SJCRH30 (cell line): ENCODE data around the gene ASB13. TPM values are rescaled to one million over a fixed set of nuclear protein-coding genes. Genes with fewer than 3 reads are reported as not detected.
"Not testable (repeated sequence)": the region's sequence is repeated elsewhere in the genome, so short reads cannot be mapped to it uniquely, and the experiment has no call there.

Source experiments
- DNase-seq, 2 experiments: peaks; one replicate each; pipeline ENCODE4 v3.0.0-alpha.2; 2015 to 2020
- H3K27ac ChIP-seq: fragments of 250-450 bp; sonication (Bioruptor Pico); 2 replicates; pipeline ENCODE4 v1.5.1; 2020; ENCODE audit warnings: mild to moderate bottlenecking, moderate library complexity
- H3K27me3 ChIP-seq: fragments of 250-450 bp; sonication (Bioruptor Pico); 2 replicates; pipeline ENCODE4 v1.5.1; 2020; ENCODE audit warnings: mild to moderate bottlenecking, moderate library complexity
- H3K36me3 ChIP-seq: fragments of 250-450 bp; sonication (Bioruptor Pico); 2 replicates; pipeline ENCODE4 v1.5.1; 2020; ENCODE audit warnings: mild to moderate bottlenecking, moderate library complexity
- H3K4me1 ChIP-seq: fragments of 250-450 bp; sonication (Bioruptor Pico); 2 replicates; pipeline ENCODE4 v1.5.1; 2020; ENCODE audit warnings: mild to moderate bottlenecking, moderate library complexity
- H3K4me3 ChIP-seq: fragments of 250-450 bp; sonication (Bioruptor Pico); 2 replicates; pipeline ENCODE4 v1.5.1; 2020; ENCODE audit warnings: mild to moderate bottlenecking, moderate library complexity
- H3K9me3 ChIP-seq: fragments of 250-450 bp; sonication (Bioruptor Pico); replicated peaks from 2 replicates; pipeline ENCODE4 v1.5.1; 2020; ENCODE audit warnings: mild to moderate bottlenecking, moderate library complexity
- total RNA-seq: library from RNA; depleted of rRNA; stranded (reverse); fragments of >200 nt; shearing (Covaris generic); gene quantifications from 2 replicates; pipeline ENCODE4 v1.2.3, GENCODE V29; 2014

ASB13 gene
- total RNA-seq, 1 experiment from 2014 or later, result 1.3 TPM

GRCh38 chr10:5627486-5628044, 38.8 kb downstream of the ASB13 start:
- no peaks in the 10 kb centered on the region for H3K36me3 ChIP-seq
- no peak overlapping the region for H3K27ac ChIP-seq
- H3K4me1 ChIP-seq, result peaks cover 19% of the 10 kb centered on the region
- no peaks in the 10 kb centered on the region for H3K27me3 ChIP-seq
- H3K4me3 ChIP-seq, result no peak overlapping the region
- DNase-seq, result no peak
- no peaks in the 10 kb centered on the region for H3K9me3 ChIP-seq

- peak; percentile 65 to 78 for DNase-seq
- Histone ChIP-seq H3K27me3 (no peaks in the 10 kb centered on the region), H3K27ac (peak overlapping the region; percentile 86), H3K36me3 (no peaks in the 10 kb centered on the region), H3K9me3 (no peaks in the 10 kb centered on the region), H3K4me3 (peak overlapping the region; percentile 12), H3K4me1 (peaks cover 19% of the 10 kb centered on the region)
These were observed 40.2 kb downstream of the ASB13 start for GRCh38 chr10:5625992-5626777.

GRCh38 chr10:5624701-5625100, 41.7 kb downstream of the ASB13 start:
- Histone ChIP-seq H3K27me3 (no peaks in the 10 kb centered on the region), H3K4me3 (no peak overlapping the region), H3K9me3 (no peaks in the 10 kb centered on the region), H3K4me1 (peaks cover 26% of the 10 kb centered on the region), H3K36me3 (no peaks in the 10 kb centered on the region), H3K27ac (no peak overlapping the region)
- DNase-seq, result no peak

DNA sequence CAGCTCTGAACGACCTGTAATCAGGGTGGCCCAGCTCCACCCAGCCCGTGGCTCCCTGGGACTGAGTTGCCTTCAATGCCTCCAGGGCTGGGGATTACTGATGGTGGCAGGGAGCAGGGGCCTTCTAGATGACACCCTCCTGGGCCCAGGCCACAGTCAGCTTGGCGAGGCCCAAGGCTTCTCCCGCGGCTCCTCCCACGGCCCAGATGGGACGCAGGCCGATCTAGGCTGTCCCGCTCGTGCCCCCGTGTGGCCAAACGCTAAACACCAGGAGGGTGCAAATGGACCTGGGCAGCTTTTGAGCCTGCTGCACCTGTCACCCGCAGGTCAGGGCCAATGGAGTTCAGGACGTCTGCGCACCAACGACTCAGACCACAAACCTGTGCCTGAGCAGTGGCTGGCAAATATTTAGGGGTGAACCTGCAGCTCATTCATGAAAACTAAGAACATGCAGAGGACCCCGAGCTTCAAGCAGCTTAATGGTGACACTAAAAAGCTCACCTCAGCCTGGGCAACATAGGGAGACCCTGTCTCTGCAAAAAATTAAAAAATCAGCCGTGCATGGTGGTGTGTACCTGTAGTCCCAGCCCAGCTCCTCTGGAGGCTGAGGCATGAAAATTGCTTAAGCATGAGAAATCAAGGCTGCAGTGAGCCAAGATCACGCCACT, 43.2 kb downstream of the ASB13 start:
- peaks cover 41% of the 10 kb centered on the region for H3K4me1 ChIP-seq
- peak; percentile 88 to 91 for DNase-seq
- no peaks in the 10 kb centered on the region for H3K36me3 ChIP-seq
- H3K4me3 ChIP-seq, result no peak overlapping the region
- no peaks in the 10 kb centered on the region for H3K27me3 ChIP-seq
- no peaks in the 10 kb centered on the region for H3K9me3 ChIP-seq
- no peak overlapping the region for H3K27ac ChIP-seq

- no peaks in the 10 kb centered on the region for H3K27me3 ChIP-seq
- no peaks in the 10 kb centered on the region for H3K9me3 ChIP-seq
- H3K4me1 ChIP-seq, result peaks cover 47% of the 10 kb centered on the region
- DNase-seq, result no peak
- no peaks in the 10 kb centered on the region for H3K36me3 ChIP-seq
- no peak overlapping the region for H3K27ac ChIP-seq
- H3K4me3 ChIP-seq, result no peak overlapping the region
These were observed 44.0 kb downstream of the ASB13 start for GRCh38 chr10:5622186-5622960.

DNA sequence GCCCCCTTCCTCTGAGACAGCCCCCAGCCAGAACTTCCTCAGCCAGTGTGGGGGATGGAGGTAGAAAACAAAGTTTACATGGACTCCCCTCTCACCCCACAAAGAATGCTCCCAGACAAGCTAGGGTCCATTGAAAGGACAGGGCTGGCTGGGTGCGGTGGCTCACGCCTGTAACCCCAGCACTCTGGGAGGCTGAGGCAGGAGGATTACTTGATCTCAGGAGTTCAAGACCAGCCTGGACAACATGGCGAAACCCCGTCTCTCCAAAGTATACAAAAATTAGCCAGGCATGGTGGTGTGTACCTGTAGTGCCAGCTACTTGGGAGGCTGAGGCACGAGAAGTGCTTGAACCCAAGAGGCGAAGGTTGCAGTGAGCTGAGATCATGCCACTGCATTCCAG, 45.0 kb downstream of the ASB13 start:
- not testable (repeated sequence) for H3K36me3 ChIP-seq, H3K27me3 ChIP-seq, H3K4me3 ChIP-seq, H3K9me3 ChIP-seq, DNase-seq, H3K27ac ChIP-seq
- H3K4me1 ChIP-seq, result peaks cover 44% of the 10 kb centered on the region

- peaks cover 42% of the 10 kb centered on the region for H3K4me1 ChIP-seq
These were observed 45.4 kb downstream of the ASB13 start for GRCh38 chr10:5620966-5621365.

DNA sequence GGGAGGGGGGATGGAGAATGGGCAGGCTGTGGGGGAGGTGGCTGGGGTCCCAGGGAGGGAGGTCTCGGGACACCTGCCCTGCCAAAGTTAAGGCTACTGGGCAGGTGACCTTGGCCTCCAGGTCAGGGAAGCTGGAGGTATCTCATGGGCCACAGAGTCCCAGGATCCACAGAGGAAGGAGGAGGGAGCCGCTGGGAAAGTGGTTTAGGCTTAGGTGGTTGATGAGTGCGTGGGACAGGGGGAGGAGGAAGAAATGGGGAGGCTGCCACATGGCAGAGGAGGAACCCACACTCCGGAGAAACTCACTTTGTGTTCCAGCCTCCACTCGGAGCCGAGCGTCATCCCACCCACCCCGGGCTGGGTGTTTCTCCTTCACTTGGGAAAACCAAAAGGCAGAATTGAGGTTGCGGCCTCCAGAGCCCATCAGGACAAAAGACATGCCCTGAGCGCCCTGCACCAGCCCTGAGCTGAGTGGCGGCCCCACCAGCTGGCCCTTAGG, 46.1 kb downstream of the ASB13 start:
- Histone ChIP-seq H3K27me3 (no peaks in the 10 kb centered on the region), H3K4me1 (peaks cover 44% of the 10 kb centered on the region), H3K4me3 (no peak overlapping the region), H3K9me3 (no peaks in the 10 kb centered on the region), H3K36me3 (no peaks in the 10 kb centered on the region), H3K27ac (peak overlapping the region; percentile 49)
- DNase-seq, result no peak

More at GRCh38 chr10:5620966-5621365, 45.4 kb downstream of the ASB13 start:
- no peak overlapping the region for H3K27ac ChIP-seq
- no peaks in the 10 kb centered on the region for H3K9me3 ChIP-seq
- no peak overlapping the region for H3K4me3 ChIP-seq
- DNase-seq, result no peak
- no peaks in the 10 kb centered on the region for H3K27me3 ChIP-seq
- H3K36me3 ChIP-seq, result no peaks in the 10 kb centered on the region

GRCh38 chr10:5619362-5620211, 46.8 kb downstream of the ASB13 start:
- Histone ChIP-seq H3K27ac (peak overlapping the region; percentile 49), H3K27me3 (no peaks in the 10 kb centered on the region), H3K36me3 (no peaks in the 10 kb centered on the region), H3K9me3 (no peaks in the 10 kb centered on the region), H3K4me3 (no peak overlapping the region), H3K4me1 (peaks cover 51% of the 10 kb centered on the region)
- peak; percentile 41 to 62 for DNase-seq

DNA sequence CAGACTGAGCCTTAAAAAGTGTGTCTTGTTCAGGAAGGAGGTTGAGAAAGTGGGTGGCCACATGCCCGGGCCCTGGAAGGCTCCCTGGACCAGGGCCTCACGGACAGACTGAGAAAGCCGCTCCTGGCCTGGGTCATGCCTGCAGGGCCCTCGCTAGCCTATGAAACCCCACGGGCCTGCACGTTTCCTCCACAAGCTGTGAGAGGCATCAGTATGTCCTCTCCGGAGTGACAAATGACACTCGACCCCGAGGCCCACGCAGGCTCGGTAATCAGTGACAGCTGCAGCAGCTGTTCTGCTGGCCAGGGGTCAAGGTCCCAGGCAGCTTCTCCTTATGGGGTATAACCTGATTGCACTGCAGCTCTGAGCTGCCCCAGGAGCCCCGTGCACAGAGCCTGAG, 47.6 kb downstream of the ASB13 start:
- H3K4me1 ChIP-seq, result peaks cover 58% of the 10 kb centered on the region
- no peaks in the 10 kb centered on the region for H3K27me3 ChIP-seq
- no peak overlapping the region for H3K4me3 ChIP-seq
- no peaks in the 10 kb centered on the region for H3K36me3 ChIP-seq
- peak overlapping the region; percentile 49 for H3K27ac ChIP-seq
- no peaks in the 10 kb centered on the region for H3K9me3 ChIP-seq
- peak; percentile 42 to 64 for DNase-seq

DNA sequence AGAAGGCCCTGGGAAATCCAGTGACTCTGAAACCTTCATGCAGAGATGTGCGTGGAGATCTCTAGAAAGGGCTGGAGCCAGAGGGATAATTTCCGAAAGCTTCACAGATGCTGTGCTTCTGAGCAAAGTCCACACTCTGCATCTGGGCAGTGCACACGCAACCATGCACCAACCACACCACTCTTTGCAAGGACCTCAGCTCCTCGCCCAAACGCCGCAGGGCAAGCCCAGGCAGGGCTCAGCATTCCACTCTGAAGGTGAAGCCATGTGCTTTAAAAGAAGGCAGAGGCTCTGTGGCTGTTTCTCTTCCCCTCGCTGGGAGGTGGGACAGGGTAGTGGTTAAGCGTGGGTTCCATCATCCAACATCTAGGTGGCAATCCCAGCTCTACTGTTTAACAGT, 48.4 kb downstream of the ASB13 start:
- Histone ChIP-seq H3K4me1 (peaks cover 62% of the 10 kb centered on the region), H3K4me3 (no peak overlapping the region), H3K36me3 (no peaks in the 10 kb centered on the region), H3K27me3 (no peaks in the 10 kb centered on the region), H3K27ac (peak overlapping the region; percentile 49), H3K9me3 (no peaks in the 10 kb centered on the region)
- DNase-seq, result no peak

GRCh38 chr10:5617521-5617920, 48.9 kb downstream of the ASB13 start:
- Histone ChIP-seq H3K27ac (no peak overlapping the region), H3K27me3 (no peaks in the 10 kb centered on the region), H3K9me3 (no peaks in the 10 kb centered on the region), H3K4me3 (no peak overlapping the region), H3K4me1 (peaks cover 62% of the 10 kb centered on the region), H3K36me3 (no peaks in the 10 kb centered on the region)
- no peak for DNase-seq

DNA sequence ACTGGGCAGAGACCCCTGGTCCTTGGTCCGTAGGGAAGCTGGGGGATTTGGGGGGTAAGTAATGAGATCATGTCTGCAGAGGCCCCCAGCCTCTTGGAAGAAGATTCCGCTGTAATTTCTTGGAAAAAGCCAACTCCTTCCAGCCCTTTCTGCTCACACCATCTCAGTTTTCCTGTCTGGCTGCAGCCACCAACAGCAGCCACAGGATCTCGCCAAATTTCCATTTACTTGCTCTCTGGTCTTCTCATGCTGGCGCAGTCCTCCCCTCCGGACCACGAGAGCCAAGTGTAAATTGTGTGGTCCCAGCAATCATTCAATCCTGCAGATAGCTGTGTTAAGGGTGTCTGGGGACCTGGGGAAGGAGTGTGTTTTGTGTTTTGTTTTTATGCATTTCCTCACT, 49.6 kb downstream of the ASB13 start:
- Histone ChIP-seq H3K4me1 (peaks cover 68% of the 10 kb centered on the region), H3K27ac (no peak overlapping the region), H3K9me3 (no peaks in the 10 kb centered on the region), H3K27me3 (no peaks in the 10 kb centered on the region), H3K36me3 (no peaks in the 10 kb centered on the region), H3K4me3 (no peak overlapping the region)
- no peak for DNase-seq

DNA sequence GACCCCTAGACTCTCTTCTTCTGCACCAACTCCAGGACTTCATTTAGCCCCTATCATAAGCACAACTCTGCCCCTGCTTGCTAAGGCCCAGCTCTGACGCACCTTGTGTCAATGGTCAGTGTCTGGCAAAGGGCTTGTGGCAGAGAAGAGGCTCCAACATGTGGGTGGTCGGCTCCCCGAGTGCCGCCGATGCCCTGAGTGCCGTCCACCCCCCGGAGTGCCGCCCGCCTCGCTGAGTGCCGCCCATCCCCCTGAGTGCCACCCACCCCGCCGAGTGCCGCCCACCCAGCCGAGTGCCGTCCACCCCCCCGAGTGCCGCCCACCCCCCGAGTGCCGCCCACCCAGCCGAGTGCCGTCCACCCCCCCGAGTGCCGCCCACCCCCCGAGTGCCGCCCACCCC, 50.3 kb downstream of the ASB13 start:
- H3K9me3 ChIP-seq, result no peaks in the 10 kb centered on the region
- no peak overlapping the region for H3K4me3 ChIP-seq
- no peaks in the 10 kb centered on the region for H3K27me3 ChIP-seq
- H3K36me3 ChIP-seq, result no peaks in the 10 kb centered on the region
- peaks cover 76% of the 10 kb centered on the region for H3K4me1 ChIP-seq
- no peak for DNase-seq
- peak overlapping the region; percentile 97 for H3K27ac ChIP-seq
